ENCODE data around the gene DMRT2.

DNA sequence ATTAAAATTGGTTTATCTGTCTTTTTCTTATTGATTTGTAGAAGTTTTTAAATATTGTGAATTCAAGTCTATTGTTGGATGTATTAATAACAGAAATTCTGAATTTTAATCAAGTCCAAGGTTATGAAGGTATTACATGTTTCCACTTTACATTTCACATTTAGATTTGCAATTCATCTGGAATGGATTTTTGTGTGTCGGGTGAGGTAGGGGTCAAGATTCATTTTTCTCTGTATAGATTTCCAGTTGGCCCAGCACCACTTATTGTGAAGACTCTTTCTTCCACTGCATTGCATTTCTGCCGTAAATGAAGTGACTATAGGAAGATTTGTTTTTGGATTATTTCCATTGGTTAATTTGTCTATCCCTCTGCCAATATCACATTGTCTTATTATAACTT is 35.5 kb upstream of the DMRT2 start:
- TF ChIP-seq POLR2A (IDR thresholded peaks at IDR 0.05) (no peak), CTCF (IDR thresholded peaks at IDR 0.05) (no peak), EP300 (IDR thresholded peaks at IDR 0.05) (no peak), POLR2AphosphoS5 (IDR thresholded peaks at IDR 0.05) (no peak)
